ENCODE data around the gene PTPDC1. TPM values are rescaled to one million over a fixed set of nuclear protein-coding genes. Genes with fewer than 3 reads are reported as not detected.

The PTPDC1 gene
- total and polyA plus RNA-seq, 9 of the 15 experiments (the other 6 are each of a cell fraction or from before 2014, with no cell fraction given): 1.1 to 8.1 (median 5.7) TPM

DNA sequence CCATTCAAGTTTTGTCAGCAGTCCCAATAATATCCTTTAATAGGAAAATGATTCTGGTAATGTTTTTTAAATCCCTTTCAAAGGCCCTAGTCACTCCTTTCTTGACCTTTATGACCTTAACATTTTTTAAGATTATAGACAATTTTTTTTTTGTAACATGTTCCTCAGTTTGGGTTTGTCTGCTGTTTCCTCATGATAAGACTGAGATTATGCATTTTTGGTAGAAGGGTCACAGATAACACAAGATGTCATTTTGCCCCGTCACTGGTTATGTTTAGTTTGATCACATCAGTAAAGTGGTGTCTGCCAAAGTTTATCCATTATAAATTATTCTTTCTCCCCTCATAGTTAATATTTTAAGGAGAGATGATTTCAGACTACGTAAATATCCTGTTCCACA is 16.0 kb upstream of the PTPDC1 start (continued):
- TF ChIP-seq HDAC3 (IDR thresholded peaks at IDR 0.05; ENCODE audit: borderline replicate concordance, partially characterized antibody) (peak; percentile 77), ATF3 (IDR thresholded peaks at IDR 0.05) (peak; percentile 65; the same call in 1 of the 2 replicates), ATF3 (CRISPR knock-in tag; conservative IDR thresholded peaks at IDR 0.05) (no peak), HDAC2 (IDR thresholded peaks at IDR 0.05) (peak; percentile 99), NR2C2 (CRISPR knock-in tag; IDR thresholded peaks at IDR 0.05) (no peak), NR2C2 (tag; IDR thresholded peaks at IDR 0.05) (peak; percentile 38; the same call in 1 of the 2 replicates), ZNF79 (CRISPR knock-in tag; IDR thresholded peaks at IDR 0.05; ENCODE audit: low read depth) (no peak), ZNF232 (CRISPR knock-in tag; IDR thresholded peaks at IDR 0.05) (no peak), CBFA2T3 (IDR thresholded peaks at IDR 0.05) (peak; percentile 93), FOSL1 (tag; conservative IDR thresholded peaks at IDR 0.05) (peak; percentile 85), ZNF449 (CRISPR knock-in tag; IDR thresholded peaks at IDR 0.05) (peak; percentile 52; the same call in 1 of the 2 replicates), HEY1 (CRISPR knock-in tag; IDR thresholded peaks at IDR 0.05; ENCODE audit: borderline replicate concordance) (no peak), POLR2H (tag; IDR thresholded peaks at IDR 0.05; ENCODE audit: low read depth) (peak; percentile 59), ZNF518B (CRISPR knock-in tag; IDR thresholded peaks at IDR 0.05) (no peak), SMAD3 (CRISPR knock-in tag; conservative IDR thresholded peaks at IDR 0.05) (peak; percentile 74; the same call in 1 of the 2 replicates), ZNF23 (CRISPR knock-in tag; IDR thresholded peaks at IDR 0.05) (no peak), MIER1 (IDR thresholded peaks at IDR 0.05; ENCODE audit: low read depth) (no peak), ASH1L (IDR thresholded peaks at IDR 0.05; ENCODE audit: borderline replicate concordance, low read depth, partially characterized antibody) (no peak), ZNF282 (CRISPR knock-in tag; IDR thresholded peaks at IDR 0.05) (no peak)
- TF ChIP-seq, protein P1, sequence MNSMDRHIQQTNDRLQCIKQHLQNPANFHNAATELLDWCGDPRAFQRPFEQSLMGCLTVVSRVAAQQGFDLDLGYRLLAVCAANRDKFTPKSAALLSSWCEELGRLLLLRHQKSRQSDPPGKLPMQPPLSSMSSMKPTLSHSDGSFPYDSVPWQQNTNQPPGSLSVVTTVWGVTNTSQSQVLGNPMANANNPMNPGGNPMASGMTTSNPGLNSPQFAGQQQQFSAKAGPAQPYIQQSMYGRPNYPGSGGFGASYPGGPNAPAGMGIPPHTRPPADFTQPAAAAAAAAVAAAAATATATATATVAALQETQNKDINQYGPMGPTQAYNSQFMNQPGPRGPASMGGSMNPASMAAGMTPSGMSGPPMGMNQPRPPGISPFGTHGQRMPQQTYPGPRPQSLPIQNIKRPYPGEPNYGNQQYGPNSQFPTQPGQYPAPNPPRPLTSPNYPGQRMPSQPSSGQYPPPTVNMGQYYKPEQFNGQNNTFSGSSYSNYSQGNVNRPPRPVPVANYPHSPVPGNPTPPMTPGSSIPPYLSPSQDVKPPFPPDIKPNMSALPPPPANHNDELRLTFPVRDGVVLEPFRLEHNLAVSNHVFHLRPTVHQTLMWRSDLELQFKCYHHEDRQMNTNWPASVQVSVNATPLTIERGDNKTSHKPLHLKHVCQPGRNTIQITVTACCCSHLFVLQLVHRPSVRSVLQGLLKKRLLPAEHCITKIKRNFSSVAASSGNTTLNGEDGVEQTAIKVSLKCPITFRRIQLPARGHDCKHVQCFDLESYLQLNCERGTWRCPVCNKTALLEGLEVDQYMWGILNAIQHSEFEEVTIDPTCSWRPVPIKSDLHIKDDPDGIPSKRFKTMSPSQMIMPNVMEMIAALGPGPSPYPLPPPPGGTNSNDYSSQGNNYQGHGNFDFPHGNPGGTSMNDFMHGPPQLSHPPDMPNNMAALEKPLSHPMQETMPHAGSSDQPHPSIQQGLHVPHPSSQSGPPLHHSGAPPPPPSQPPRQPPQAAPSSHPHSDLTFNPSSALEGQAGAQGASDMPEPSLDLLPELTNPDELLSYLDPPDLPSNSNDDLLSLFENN (IDR thresholded peaks at IDR 0.05; ENCODE audit: low read depth in 2 of 2, low read length in 2 of 2): peak in 1 of 2 experiments; percentile 64; a peak in 1 of 4 replicates

Measured in K562 (cell line).